GM23338 (cell line): ENCODE data around the gene ACP2.

Experiments
- CREB1 ChIP-seq: fragments of 250-450 bp; sonication (Bioruptor Pico); IDR thresholded peaks from 2 replicates; pipeline ENCODE4 v1.5.0; 2020; ENCODE audit warnings: low read depth, mild to moderate bottlenecking, moderate library complexity
- CTCF ChIP-seq, 2 experiments: fragments of 200-600 bp in 1 of 2; sonication (generic) in 1 of 2; conservative IDR thresholded peaks; 2 replicates each; pipeline versions ENCODE4 v1.5.1 to v1.6.1; 2016 to 2017; ENCODE audit warnings: antibody characterized with exemption in 2 of 2, low read depth in 2 of 2, mild to moderate bottlenecking in 2 of 2, moderate library complexity in 1 of 2
- ETS1 ChIP-seq: IDR thresholded peaks from 2 replicates; pipeline ENCODE4 v1.6.1; 2016; ENCODE audit warnings: antibody characterized with exemption
- EZH2 ChIP-seq: fragments of 200-600 bp; sonication (generic); IDR thresholded peaks from one replicate; pipeline ENCODE4 v1.8.0; 2017; ENCODE audit warnings: antibody characterized with exemption, mild to moderate bottlenecking, low read depth; ENCODE audit not compliant: unreplicated experiment
- EZH2phosphoT487 ChIP-seq: fragments of 200-600 bp; sonication (generic); IDR thresholded peaks from one replicate; pipeline ENCODE4 v1.8.1; 2018; ENCODE audit warnings: antibody characterized with exemption; ENCODE audit not compliant: unreplicated experiment
- JUNB ChIP-seq: IDR thresholded peaks from one replicate; pipeline ENCODE4 v1.6.1; 2016; ENCODE audit warnings: antibody characterized with exemption; ENCODE audit not compliant: unreplicated experiment
- POLR2AphosphoS5 ChIP-seq: IDR thresholded peaks from 2 replicates; pipeline ENCODE4 v1.6.1; 2016; ENCODE audit warnings: antibody characterized with exemption, low read depth
- REST ChIP-seq: IDR thresholded peaks from one replicate; pipeline ENCODE4 v1.6.1; 2018; ENCODE audit warnings: antibody characterized with exemption; ENCODE audit not compliant: unreplicated experiment
- ZNF331 ChIP-seq: fragments of 250-450 bp; sonication (Bioruptor Pico); IDR thresholded peaks from 2 replicates; pipeline ENCODE4 v1.5.0; 2020; ENCODE audit warnings: low read depth, mild to moderate bottlenecking, moderate library complexity

- TF ChIP-seq REST: no peak
- TF ChIP-seq CTCF (conservative IDR thresholded peaks at IDR 0.05; ENCODE audit: low read depth in 2 of 2): no peak
- no peak for TF ChIP-seq ETS1
- TF ChIP-seq EZH2: no peak
- TF ChIP-seq POLR2AphosphoS5: no peak
- TF ChIP-seq ZNF331: no peak
- TF ChIP-seq EZH2phosphoT487: no peak
- no peak for TF ChIP-seq CREB1 (CRISPR knock-in tag)
- TF ChIP-seq JUNB: no peak
Observed at GRCh38 chr11:47204637-47204989, 44.0 kb downstream of the ACP2 start.
